ENCODE data around the gene TMEM41B. TPM values are rescaled to one million over a fixed set of nuclear protein-coding genes. Genes with fewer than 3 reads are reported as not detected.
"Not testable (repeated sequence)": the region's sequence is repeated elsewhere in the genome, so short reads cannot be mapped to it uniquely, and the experiment has no call there.

The TMEM41B gene
- total RNA-seq, 1 donor from 2014 or later: 41.1 TPM

GRCh38 chr11:9265211-9266131 is 48.9 kb downstream of the TMEM41B start, which contains the start of gene DENND5A:
DENND5A (minus strand) TSS chr11:9265350; CDS start chr11:9265069, 281 bp downstream.
- intact Hi-C loops (cut with DNase I): no loop called here
- DNase-seq (ENCODE audit: low spot score) (peak; percentile 91), ATAC-seq (peak; percentile 96)

DNA sequence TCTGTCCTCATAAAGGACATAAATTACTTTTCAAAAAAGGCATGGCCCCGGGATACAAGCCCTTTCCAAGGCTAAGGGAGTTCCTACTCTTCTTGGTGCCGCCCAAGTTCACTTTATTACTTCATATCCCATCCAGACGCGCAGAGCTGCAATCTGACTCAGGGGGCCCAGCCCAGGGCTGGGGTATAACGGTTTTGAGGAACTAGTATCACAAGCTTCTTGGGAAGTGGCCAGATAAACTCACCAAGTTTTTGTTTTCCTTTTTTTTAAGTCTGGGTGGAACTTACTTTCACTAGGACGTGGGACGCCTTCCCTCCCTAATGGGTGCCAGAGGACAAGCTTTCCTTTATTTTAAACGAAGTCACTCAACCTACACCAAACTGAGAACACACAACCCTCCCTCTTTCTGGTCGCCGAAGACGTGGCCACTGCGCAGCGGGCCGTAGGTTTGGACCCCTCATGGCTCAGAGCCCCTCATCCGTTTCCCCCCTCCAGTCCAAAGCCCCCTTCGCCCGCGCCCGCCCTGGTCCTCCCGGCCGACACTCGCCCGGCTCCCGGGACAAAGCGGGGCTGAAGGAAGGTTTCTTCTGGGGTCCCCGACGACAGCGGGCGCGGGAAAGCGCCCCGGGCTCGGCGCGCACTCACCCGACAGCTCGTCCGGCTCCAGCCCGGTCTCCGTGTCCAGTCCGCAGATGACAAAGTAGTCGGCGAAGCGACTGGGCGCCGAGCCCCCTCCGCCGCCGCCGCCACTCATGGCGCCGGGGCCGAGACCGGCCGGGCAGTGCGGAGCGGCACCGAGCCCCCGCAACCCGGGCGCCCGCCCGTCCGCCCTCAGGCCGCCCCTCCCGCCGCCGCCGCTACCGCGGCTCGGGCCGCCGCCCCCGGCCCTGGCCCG is 49.8 kb downstream of the TMEM41B start:
- peak; percentile 80 for ATAC-seq
- peak; percentile 77 for DNase-seq (ENCODE audit: low spot score)
- intact Hi-C loops (cut with DNase I): no loop called here

- DNase-seq (ENCODE audit: low spot score) (no peak), ATAC-seq (peak; percentile 30)
- intact Hi-C loops (cut with DNase I): no loop called here
Measured at GRCh38 chr11:9263840-9264315, 50.5 kb downstream of the TMEM41B start.

GRCh38 chr11:9260838-9261146 is 53.6 kb downstream of the TMEM41B start:
- intact Hi-C loops (cut with DNase I); ATAC-seq; DNase-seq (ENCODE audit: low spot score): not testable (repeated sequence)

GRCh38 chr11:9259981-9260837 is 54.2 kb downstream of the TMEM41B start:
- ATAC-seq (no peak), DNase-seq (ENCODE audit: low spot score) (no peak)
- intact Hi-C loops (cut with DNase I): no loop called here

DNA sequence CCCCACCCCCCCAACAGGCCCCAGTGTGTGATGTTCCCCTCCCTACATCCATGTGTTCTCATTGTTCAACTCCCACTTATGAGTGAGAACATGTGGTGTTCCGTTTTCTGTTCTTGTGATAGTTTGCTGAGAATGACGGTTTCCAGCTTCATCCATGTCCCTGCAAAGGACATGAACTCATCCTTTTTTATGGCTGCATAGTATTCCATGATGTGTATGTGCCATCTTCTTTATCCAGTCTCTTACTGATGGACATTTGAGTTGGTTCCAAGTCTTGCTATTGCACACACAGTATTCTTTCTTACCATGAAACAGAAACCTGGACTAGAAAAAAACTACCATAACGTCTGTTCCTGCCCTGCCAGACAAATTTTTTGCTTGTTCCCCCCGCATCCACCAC is 56.1 kb downstream of the TMEM41B start:
- ATAC-seq; DNase-seq (ENCODE audit: low spot score); intact Hi-C loops (cut with DNase I): not testable (repeated sequence)

DNA sequence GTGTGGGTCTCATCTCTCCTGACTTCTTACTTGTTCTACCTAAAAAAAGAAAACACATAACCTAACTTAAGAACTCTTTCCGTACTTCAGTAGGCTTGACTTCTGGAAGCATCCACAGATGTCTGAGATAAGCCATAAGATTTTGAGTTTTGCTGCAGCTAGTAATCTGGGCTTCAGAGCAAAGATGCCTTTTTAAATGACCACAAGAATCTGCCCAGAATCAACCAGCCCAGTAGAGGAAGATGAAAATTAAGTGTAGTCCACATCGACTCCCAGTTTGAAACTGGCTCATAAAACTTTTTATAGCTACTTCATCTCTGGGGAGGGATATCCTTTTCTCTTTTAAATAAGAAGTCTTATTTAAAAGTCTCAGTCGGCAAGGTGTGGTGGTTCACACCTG is 60.0 kb downstream of the TMEM41B start:
- no peak for DNase-seq (ENCODE audit: low spot score)
- intact Hi-C loops (cut with DNase I): no loop called here
- no peak for ATAC-seq

DNA sequence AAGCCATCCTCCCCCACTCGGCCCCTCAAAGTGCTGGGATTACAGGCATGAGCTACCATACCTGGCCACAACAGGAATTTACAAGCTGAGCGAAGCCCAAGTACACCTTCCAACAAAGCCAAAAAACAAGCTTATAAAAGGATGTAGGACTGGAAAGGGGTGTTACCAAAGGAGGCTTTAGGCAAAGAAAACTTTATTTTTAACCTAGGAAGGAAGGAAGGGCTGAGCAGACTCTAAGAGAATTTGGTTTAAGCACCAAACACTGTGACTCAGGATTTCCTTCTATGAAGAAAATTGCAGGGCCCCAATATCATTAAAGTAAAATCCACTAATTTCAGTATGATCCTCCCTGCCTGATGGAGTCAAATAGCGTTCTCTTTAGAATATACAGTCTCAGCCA is 61.3 kb downstream of the TMEM41B start:
- ATAC-seq (no peak), DNase-seq (ENCODE audit: low spot score) (no peak)
- intact Hi-C loops (cut with DNase I): no loop called here

- ATAC-seq (no peak), DNase-seq (ENCODE audit: low spot score) (no peak)
- intact Hi-C loops (cut with DNase I): no loop called here
Measured at GRCh38 chr11:9251311-9251710, 63.1 kb downstream of the TMEM41B start.

DNA sequence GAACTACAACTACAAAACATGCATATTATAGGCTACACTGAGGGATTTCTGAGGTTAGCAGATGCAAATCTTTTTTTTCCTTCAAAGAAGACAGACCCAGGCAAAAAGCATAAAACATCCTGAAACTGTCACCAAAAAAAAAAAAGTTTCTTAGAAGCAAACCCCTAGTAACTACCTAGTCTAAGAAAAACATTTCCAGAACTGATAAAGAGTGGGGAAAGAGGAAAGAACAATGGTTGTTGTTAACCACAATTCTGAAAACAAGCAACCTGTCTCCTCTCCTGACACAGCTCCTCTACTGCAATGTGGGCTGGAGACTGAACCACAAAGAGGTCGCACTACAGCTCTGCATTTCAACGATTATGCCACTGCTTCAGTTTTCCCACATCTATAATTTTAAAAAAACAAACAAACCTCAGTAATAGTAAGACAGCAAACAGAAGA is 64.2 kb downstream of the TMEM41B start:
- DNase-seq (ENCODE audit: low spot score) (no peak), ATAC-seq (no peak)
- intact Hi-C loops (cut with DNase I): no loop called here

- intact Hi-C loops (cut with DNase I): no loop called here
- no peak for DNase-seq (ENCODE audit: low spot score)
- ATAC-seq: no peak
Measured at GRCh38 chr11:9249252-9249651, 65.1 kb downstream of the TMEM41B start.

DNA sequence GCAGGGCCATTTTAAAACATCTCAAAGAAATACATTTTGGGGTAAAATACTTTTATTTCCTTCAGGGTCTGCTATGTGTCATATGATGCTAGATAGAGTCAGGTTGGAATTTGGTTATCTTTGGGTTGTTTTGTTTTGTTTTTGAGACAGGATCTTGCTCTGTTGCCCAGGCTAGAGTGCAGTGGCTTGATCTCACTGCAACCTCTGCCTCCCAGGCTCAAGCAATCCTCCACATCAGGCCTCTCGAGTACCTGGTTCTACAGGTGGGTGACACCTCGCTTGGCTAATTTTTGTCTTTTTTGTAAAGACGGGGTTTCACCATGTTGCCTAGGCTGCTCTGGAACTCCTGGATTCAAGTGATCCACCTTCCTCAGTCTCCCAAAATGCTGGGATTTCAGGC is 66.5 kb downstream of the TMEM41B start:
- intact Hi-C loops (cut with DNase I): no loop called here
- ATAC-seq: no peak
- no peak for DNase-seq (ENCODE audit: low spot score)

DNA sequence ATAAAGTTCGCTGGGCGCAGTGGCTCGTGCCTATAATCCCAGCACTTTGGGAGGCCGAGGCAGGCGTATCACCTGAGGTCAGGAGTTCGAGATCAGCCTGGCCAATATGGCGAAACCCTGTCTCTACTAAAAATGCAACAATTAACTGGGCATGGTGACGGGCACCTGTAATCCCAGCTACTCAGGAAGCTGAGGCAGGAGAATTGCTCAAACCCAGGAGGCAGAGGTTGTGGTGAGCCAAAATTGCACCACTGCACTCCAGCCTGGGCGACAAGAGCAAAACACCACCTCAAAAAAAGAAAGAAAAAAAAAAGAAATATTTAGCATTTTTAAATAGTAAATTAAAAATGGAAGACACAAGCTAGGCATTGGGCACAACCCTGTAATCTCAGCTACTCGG is 78.2 kb downstream of the TMEM41B start:
- intact Hi-C loops (cut with DNase I); ATAC-seq: not testable (repeated sequence)

DNA sequence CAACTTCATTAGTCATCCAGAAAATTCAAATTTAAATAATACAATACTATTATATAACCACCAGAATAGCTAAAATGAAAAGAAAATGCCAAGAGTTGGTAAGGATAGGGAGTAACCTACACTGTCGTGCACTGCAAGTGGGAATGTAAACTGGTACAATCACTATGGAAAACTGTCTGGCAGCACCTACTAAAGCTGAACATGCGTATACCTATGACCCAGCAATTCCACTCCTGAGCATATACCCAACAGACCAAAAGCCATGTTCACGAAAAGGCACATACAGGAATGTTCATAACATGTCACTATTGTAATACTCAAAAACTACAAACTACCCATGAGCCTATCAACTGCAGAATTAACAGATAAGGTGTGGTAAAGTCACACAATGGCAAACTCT is 81.9 kb downstream of the TMEM41B start:
- intact Hi-C loops (cut with DNase I): no loop called here
- ATAC-seq (no peak), DNase-seq (ENCODE audit: low spot score) (no peak)

More for the DNA sequence above, 78.2 kb downstream of the TMEM41B start:
- DNase-seq (ENCODE audit: low spot score): not testable (repeated sequence)

DNA sequence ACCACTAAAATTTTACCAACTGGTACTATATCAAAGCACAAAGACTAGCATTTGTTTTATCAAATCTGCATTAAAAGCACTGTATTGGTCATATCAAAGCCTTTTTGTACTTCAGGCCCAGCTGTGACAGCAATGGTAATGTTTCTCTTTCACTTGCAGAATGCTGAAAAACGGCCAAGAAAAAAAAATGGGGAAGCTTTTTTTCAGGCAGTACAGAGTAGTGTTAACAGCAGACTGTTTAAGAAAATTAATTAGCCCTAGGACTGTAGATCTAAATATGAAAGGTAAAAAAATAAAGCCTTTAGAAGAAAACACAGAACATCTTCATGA is 82.6 kb downstream of the TMEM41B start:
- intact Hi-C loops (cut with DNase I): no loop called here
- peak; percentile 87 for ATAC-seq
- DNase-seq (ENCODE audit: low spot score): no peak
